Muscle layer of colon (tissue), 2 donors: ENCODE data around the gene XPO4.

ENCODE experiments used
- H3K27ac ChIP-seq: one replicate; pipeline ENCODE4 v1.7.0; 2013; ENCODE audit warnings: low read depth, mild to moderate bottlenecking, low read length, moderate library complexity
- H3K27me3 ChIP-seq, 2 donors: one replicate each; pipeline ENCODE4 v1.7.0; 2013; ENCODE audit warnings: low read length in 2 of 2, mild to moderate bottlenecking in 2 of 2; ENCODE audit not compliant: insufficient read depth in 2 of 2, control insufficient read depth in 1 of 2
- H3K36me3 ChIP-seq: one replicate; pipeline ENCODE4 v1.7.0; 2013; ENCODE audit warnings: mild to moderate bottlenecking, low read length; ENCODE audit not compliant: insufficient read depth
- H3K4me1 ChIP-seq: one replicate; pipeline ENCODE4 v1.7.0; 2013; ENCODE audit warnings: mild to moderate bottlenecking, low read length; ENCODE audit not compliant: insufficient read depth
- H3K4me3 ChIP-seq, 2 donors: one replicate each; pipeline ENCODE4 v1.7.0; 2013; ENCODE audit warnings: low read length in 2 of 2, low read depth in 1 of 2, mild to moderate bottlenecking in 1 of 2, moderate library complexity in 1 of 2
- H3K9ac ChIP-seq: one replicate; pipeline ENCODE4 v1.7.0; 2013; ENCODE audit warnings: low read length
- H3K9me3 ChIP-seq: one replicate; pipeline ENCODE4 v1.7.0; 2013; ENCODE audit warnings: mild to moderate bottlenecking, low read length
- donor health status: abdominal sarcoma.
- donor health status: Adenocarcinoma of cecum.

Gene XPO4

DNA sequence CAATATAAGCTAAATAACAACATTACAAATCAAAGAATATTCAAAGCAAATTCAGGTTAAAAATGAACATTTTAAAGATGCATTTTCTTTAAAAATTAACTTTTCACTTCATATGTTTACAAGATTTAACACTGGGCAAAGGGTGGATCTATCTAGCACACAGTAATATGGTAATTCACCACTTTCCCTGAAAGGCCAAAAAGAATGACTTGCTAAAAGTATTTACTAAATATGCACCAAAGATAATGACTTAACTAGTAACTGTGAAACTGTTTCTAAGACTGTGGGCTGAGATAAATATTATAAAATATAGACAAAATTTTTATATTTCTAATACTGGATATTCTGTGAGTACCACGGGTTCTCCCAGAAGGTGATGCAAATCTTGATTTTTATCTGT is 124.2 kb downstream of the XPO4 start:
- no peak overlapping the region for H3K9ac ChIP-seq
- H3K9me3 ChIP-seq: no peaks in the 10 kb centered on the region
- no peak overlapping the region for H3K4me3 ChIP-seq
- peaks cover 7% of the 10 kb centered on the region for H3K36me3 ChIP-seq
- H3K27ac ChIP-seq: no peak overlapping the region
- no peaks in the 10 kb centered on the region for H3K4me1 ChIP-seq
- H3K27me3 ChIP-seq: no peaks in the 10 kb centered on the region

- no peaks in the 10 kb centered on the region for H3K9me3 ChIP-seq
- H3K36me3 ChIP-seq: no peaks in the 10 kb centered on the region
- H3K9ac ChIP-seq: no peak overlapping the region
- no peaks in the 10 kb centered on the region for H3K27me3 ChIP-seq
- H3K27ac ChIP-seq: no peak overlapping the region
- peaks cover 8% of the 10 kb centered on the region for H3K4me1 ChIP-seq
- H3K4me3 ChIP-seq: no peak overlapping the region
Measured at GRCh38 chr13:20776751-20777150, 125.8 kb downstream of the XPO4 start.

- Histone ChIP-seq H3K4me3 (no peak overlapping the region), H3K36me3 (peaks cover 7% of the 10 kb centered on the region), H3K9me3 (no peaks in the 10 kb centered on the region), H3K4me1 (peaks cover 8% of the 10 kb centered on the region), H3K27ac (no peak overlapping the region), H3K9ac (no peak overlapping the region), H3K27me3 (no peaks in the 10 kb centered on the region)
Measured at GRCh38 chr13:20775961-20776360, 126.6 kb downstream of the XPO4 start.

DNA sequence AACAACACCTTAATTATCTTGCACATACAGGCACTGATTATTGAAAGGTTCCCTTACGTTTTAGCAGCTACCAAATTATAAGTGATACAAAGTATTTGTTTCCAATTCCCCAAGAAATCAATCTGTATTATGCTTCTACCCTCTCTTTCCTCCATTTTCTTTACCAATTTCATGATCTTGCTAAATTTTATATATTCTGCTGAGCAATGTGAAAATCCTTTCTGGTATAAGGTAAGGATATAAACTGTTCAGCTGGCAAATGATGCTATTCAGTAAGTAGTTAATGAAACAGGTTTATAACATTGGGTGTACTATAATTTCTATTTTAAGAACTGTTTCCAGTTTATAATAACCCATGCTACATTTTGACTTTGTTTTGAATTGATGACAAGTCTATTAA is 127.8 kb downstream of the XPO4 start:
- no peaks in the 10 kb centered on the region for H3K27me3 ChIP-seq
- no peak overlapping the region for H3K9ac ChIP-seq
- H3K27ac ChIP-seq: no peak overlapping the region
- H3K9me3 ChIP-seq: no peaks in the 10 kb centered on the region
- H3K4me1 ChIP-seq: peaks cover 8% of the 10 kb centered on the region
- no peak overlapping the region for H3K4me3 ChIP-seq
- H3K36me3 ChIP-seq: peaks cover 8% of the 10 kb centered on the region

DNA sequence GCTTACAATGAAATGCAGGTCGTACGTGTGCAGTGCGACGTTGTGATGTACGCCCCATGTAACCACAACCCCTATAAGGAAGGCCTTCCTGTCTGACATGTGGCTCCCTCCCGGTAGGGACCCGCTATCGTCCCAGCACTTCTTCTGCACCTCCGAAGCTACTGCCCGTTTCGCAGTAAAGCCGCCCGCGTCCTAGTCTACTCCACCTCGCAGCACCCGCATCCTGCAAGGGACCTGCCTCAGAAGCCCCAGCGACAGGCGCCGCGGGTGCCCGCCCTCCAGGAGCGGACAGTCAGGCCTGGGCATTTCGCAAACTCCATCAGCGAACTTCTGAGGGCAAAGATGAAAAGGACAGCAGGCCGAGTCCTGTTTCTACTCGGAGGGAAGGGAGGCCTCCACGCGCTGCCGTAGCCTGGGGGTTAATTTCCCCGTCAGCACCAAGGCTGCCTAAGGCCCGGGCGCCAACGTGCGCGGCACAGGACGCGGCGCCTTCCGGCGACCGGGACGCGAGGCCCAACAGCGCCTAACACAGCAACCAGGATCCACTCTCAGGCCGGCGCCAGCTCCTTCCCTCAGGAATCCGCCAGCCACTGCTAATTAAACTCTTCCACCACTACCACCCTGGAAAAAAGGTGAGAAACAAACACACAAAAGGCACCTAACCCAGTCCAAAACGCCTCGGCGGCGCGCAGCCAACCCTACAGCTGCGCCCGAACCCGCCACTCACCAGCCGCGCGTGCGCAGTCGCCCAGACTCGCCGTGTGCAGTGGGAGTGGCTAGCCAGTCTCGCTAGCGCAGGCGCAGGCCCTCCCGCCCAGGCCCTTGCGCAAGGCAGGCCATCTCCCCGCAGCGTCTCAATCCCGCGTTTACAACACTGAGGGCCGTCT is 129.1 kb downstream of the XPO4 start, which contains the start of gene EEF1AKMT1:
TSS of gene EEF1AKMT1 (minus strand) at position 768 of the 887 bp plus-strand sequence. CDS start 16,363 bp downstream, outside the sequence.
- Histone ChIP-seq H3K36me3 (peaks cover 8% of the 10 kb centered on the region), H3K27me3 (no peaks in the 10 kb centered on the region), H3K9me3 (no peaks in the 10 kb centered on the region), H3K9ac (peak within 1 kb of the TSS; percentile 82), H3K27ac (peak within 1 kb of the TSS; percentile 89), H3K4me3 (peak within 1 kb of the TSS; percentile 51 to 92), H3K4me1 (peaks cover 8% of the 10 kb centered on the region)

GRCh38 chr13:20772401-20773131 is 130.0 kb downstream of the XPO4 start:
- Histone ChIP-seq H3K9me3 (no peaks in the 10 kb centered on the region), H3K27ac (peak overlapping the region; percentile 89), H3K36me3 (peaks cover 8% of the 10 kb centered on the region), H3K4me3 (peak overlapping the region; percentile 51 to 92), H3K9ac (peak overlapping the region; percentile 82), H3K4me1 (peaks cover 8% of the 10 kb centered on the region), H3K27me3 (no peaks in the 10 kb centered on the region)

DNA sequence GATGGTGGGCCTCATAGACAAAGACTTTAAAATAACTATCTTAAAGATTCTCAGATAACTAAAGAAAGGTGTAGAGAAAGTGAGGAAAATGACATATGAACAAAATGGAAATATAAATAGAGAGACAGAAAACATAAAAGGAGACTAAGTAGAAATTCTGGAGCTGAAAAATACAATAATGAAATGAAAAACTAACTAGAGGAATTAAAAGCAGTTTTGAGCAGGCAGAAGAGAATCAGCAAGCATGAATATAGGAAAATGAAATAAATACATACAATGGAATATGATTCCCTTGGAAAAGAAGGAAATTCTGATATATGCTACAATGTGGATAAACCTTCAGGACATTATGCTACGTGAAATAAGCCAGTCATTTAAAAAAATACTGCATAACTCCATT is 132.7 kb downstream of the XPO4 start:
- Histone ChIP-seq H3K27me3 (no peaks in the 10 kb centered on the region), H3K27ac (no peak overlapping the region), H3K4me3 (no peak overlapping the region), H3K4me1 (peaks cover 8% of the 10 kb centered on the region), H3K9me3 (no peaks in the 10 kb centered on the region), H3K9ac (no peak overlapping the region), H3K36me3 (peaks cover 8% of the 10 kb centered on the region)

- peaks cover 8% of the 10 kb centered on the region for H3K4me1 ChIP-seq
- H3K36me3 ChIP-seq: peaks cover 8% of the 10 kb centered on the region
- no peak overlapping the region for H3K27ac ChIP-seq
- H3K9me3 ChIP-seq: no peaks in the 10 kb centered on the region
- no peak overlapping the region for H3K9ac ChIP-seq
- H3K4me3 ChIP-seq: no peak overlapping the region
- H3K27me3 ChIP-seq: no peaks in the 10 kb centered on the region
Measured at GRCh38 chr13:20769091-20769490, 133.5 kb downstream of the XPO4 start.

DNA sequence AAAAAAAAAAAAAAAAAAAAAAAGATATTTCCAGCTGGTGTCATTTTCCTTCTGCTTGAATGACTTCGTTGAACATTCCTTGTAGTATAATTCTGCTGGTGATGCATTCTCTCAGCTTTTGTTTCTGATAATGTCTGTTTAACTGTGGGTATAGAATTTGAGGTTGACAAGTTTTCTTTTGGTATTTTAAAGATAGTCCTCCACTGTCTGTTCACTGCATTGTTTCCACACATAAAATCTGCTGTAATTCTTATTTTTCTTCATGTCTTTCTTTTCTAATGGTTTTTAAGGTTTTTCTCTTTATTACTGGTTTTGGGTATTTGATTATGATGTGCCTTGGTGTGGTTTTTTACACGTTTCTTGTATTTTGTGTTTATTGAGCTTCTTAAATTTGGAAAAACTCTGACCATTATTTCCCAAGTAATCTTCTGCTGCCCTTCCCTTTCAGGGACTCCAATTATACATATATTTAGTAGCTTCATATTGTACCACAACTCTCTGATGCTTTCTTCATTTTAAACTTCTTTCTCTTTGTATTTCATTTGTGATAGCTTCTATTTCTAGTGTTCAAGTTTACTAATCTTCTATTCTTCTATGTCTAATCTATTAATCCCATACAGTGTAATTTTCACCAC is 135.1 kb downstream of the XPO4 start:
- Histone ChIP-seq H3K9ac (no peak overlapping the region), H3K36me3 (peaks cover 8% of the 10 kb centered on the region), H3K27ac (no peak overlapping the region), H3K9me3 (no peaks in the 10 kb centered on the region), H3K27me3 (no peaks in the 10 kb centered on the region), H3K4me1 (peaks cover 2% of the 10 kb centered on the region), H3K4me3 (no peak overlapping the region)

DNA sequence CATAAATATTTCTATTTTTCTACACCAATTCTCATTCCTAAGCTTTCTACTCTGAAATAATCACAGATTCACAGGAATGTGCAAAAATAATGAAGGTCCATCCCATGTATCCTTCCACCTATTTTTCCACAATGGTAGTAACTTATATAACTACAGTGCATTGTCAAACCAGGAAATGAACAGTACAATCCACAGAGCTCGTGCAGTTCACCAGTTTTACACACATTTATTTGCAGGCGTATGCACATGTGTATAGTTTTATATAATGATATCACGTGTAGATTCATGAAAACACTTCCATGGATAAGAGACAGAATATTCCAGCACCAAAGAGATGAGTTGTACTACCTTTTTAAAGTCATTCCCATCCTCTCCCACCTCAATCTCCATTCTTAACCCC is 141.7 kb downstream of the XPO4 start:
- Histone ChIP-seq H3K36me3 (no peaks in the 10 kb centered on the region), H3K27me3 (no peaks in the 10 kb centered on the region), H3K27ac (no peak overlapping the region), H3K4me3 (no peak overlapping the region), H3K9me3 (no peaks in the 10 kb centered on the region), H3K4me1 (no peaks in the 10 kb centered on the region), H3K9ac (no peak overlapping the region)

DNA sequence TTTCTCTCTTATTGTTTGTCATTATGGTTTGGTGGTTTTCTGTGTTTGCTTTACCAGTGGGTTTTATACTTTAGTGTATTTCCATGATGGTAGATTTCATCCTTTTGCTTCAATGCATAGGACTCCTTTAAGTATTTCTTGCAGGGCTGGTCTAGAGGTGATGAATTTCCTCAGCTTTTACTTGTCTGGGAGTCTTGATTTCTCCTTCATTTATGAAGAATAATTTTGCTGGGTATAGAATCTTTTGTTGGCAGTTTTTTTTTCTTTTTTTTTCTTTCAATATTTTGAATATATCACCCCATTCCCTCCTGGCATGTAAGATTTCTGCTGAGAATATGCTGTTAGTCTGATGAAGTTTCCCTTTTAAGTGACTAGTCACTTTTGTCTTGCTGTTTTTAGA is 148.5 kb downstream of the XPO4 start:
- Histone ChIP-seq H3K9ac (no peak overlapping the region), H3K9me3 (no peaks in the 10 kb centered on the region)

More for the DNA sequence above, 148.5 kb downstream of the XPO4 start:
- no peaks in the 10 kb centered on the region for H3K4me1 ChIP-seq
- no peak overlapping the region for H3K27ac ChIP-seq
- no peak overlapping the region for H3K4me3 ChIP-seq
- H3K27me3 ChIP-seq: no peaks in the 10 kb centered on the region
- no peaks in the 10 kb centered on the region for H3K36me3 ChIP-seq
